Prostate gland (tissue), 2 donors: ENCODE measurements around the gene P3H2. TPM values are rescaled to one million over a fixed set of nuclear protein-coding genes. Genes with fewer than 3 reads are reported as not detected.
A peak's percentile ranks its signal among the peaks of the same experiment; 100 is the strongest.

Source experiments
- DNase-seq: peaks from one replicate; pipeline ENCODE4 v3.0.0-alpha.2; 2019; ENCODE audit warnings: low spot score
- H3K27ac ChIP-seq, 2 donors: fragments of 200-600 bp; sonication (generic); 2 replicates each; pipeline ENCODE4 v1.5.1; 2017 to 2019
- H3K27me3 ChIP-seq: fragments of 200-600 bp; sonication (generic); replicated peaks from 2 replicates; pipeline ENCODE4 v1.5.1; 2019; ENCODE audit not compliant: insufficient read depth
- H3K36me3 ChIP-seq, 2 donors: fragments of 200-600 bp; sonication (generic); 1 replicate in 1 of 2; 2 replicates in 1 of 2; pipeline versions ENCODE4 v1.5.1 to v1.8.1; 2017 to 2019
- H3K4me1 ChIP-seq: fragments of 200-600 bp; sonication (generic); replicated peaks from 2 replicates; pipeline ENCODE4 v1.5.1; 2019
- H3K4me3 ChIP-seq, 2 donors: fragments of 200-600 bp; sonication (generic); 2 replicates each; pipeline ENCODE4 v1.5.1; 2017 to 2019
- H3K9me3 ChIP-seq: fragments of 200-600 bp; sonication (generic); 2 replicates; pipeline ENCODE4 v1.5.1; 2017
- POLR2A ChIP-seq: fragments of 450-650 bp; IDR thresholded peaks from one replicate; pipeline ENCODE4 v1.6.1; 2016; ENCODE audit warnings: antibody characterized with exemption, mild to moderate bottlenecking
- POLR2AphosphoS5 ChIP-seq: sonication (generic); formaldehyde crosslinking; IDR thresholded peaks from one replicate; pipeline ENCODE4 v1.6.1; 2017; ENCODE audit warnings: antibody characterized with exemption
- WGBS: methylation state at CpG from one replicate; pipeline ENCODE4 v1.1.5; 2018; 5-methylcytosine and 5-hydroxymethylcytosine counted together
- intact Hi-C: fragments of 100-400 bp; cut with DNase I; formaldehyde crosslinking; loops from one replicate; pipeline ENCODE4 v1.14.2; 2022
- total RNA-seq, 2 donors: library from RNA; depleted of rRNA; stranded (reverse); fragments of >200 nt; gene quantifications; one replicate each; pipeline ENCODE4 v1.1.0, GENCODE V29; 2016
- TF ChIP-seq, protein P1 (sequence below), 4 experiments: fragments of 200-600 bp in 2 of 4; fragments of 450-650 bp in 2 of 4; sonication (generic) in 2 of 4; IDR thresholded peaks; 1 replicate in 3 of 4; 2 replicates in 1 of 4; pipeline ENCODE4 v1.5.1; 2016 to 2019; ENCODE audit warnings: antibody characterized with exemption in 4 of 4, mild to moderate bottlenecking in 2 of 4, moderate library complexity in 2 of 4

The P3H2 gene
- total RNA-seq, 2 donors from 2014 or later = 20.6 to 82.8 TPM

- Histone ChIP-seq H3K27me3 (no peaks in the 10 kb centered on the region), H3K4me1 (no peaks in the 10 kb centered on the region), H3K36me3 (no peaks in the 10 kb centered on the region), H3K9me3 (no peaks in the 10 kb centered on the region), H3K27ac (peak overlapping the region in 1 of 2 donors; percentile 14), H3K4me3 (no peak overlapping the region)
- DNase-seq = no peak
- intact Hi-C loops = no loop called here
- 72% methylated on average over 4 of the region's 4 CpGs for WGBS
- TF ChIP-seq, protein P1, sequence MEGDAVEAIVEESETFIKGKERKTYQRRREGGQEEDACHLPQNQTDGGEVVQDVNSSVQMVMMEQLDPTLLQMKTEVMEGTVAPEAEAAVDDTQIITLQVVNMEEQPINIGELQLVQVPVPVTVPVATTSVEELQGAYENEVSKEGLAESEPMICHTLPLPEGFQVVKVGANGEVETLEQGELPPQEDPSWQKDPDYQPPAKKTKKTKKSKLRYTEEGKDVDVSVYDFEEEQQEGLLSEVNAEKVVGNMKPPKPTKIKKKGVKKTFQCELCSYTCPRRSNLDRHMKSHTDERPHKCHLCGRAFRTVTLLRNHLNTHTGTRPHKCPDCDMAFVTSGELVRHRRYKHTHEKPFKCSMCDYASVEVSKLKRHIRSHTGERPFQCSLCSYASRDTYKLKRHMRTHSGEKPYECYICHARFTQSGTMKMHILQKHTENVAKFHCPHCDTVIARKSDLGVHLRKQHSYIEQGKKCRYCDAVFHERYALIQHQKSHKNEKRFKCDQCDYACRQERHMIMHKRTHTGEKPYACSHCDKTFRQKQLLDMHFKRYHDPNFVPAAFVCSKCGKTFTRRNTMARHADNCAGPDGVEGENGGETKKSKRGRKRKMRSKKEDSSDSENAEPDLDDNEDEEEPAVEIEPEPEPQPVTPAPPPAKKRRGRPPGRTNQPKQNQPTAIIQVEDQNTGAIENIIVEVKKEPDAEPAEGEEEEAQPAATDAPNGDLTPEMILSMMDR (IDR thresholded peaks at IDR 0.05) = no peak
- TF ChIP-seq POLR2AphosphoS5 = no peak
- no peak for TF ChIP-seq POLR2A
Observed at GRCh38 chr3:190000187-190000860, 120.4 kb downstream of the P3H2 start.

- no peak for TF ChIP-seq POLR2A
- TF ChIP-seq, protein P1 (IDR thresholded peaks at IDR 0.05) = no peak
- no peak for TF ChIP-seq POLR2AphosphoS5
Observed at GRCh38 chr3:189999718-190000117, 121.0 kb downstream of the P3H2 start.

DNA sequence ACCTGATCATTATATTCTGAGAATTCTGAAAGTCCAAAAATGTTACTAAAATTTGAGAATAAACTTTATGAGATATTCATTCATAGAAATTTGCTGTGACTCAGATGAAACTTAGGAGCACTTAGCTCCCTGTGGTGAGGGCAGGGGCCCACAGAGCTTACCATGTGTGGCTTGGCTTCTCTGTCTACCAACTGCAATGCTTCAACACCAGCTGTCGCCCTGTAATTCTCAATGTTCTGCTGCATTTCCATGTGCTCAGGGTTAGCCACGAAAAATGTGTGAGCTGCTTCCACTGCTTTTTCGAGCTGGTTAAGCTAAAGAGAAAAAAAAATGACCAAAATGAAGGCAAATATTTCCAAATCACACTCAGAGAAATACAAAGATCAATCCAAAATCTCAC, 125.6 kb downstream of the P3H2 start:
- no peaks in the 10 kb centered on the region for H3K4me1 ChIP-seq
- intact Hi-C loops = no loop called here
- H3K4me3 ChIP-seq = no peak overlapping the region
- TF ChIP-seq, protein P1 (IDR thresholded peaks at IDR 0.05) = no peak
- TF ChIP-seq POLR2A (no peak), POLR2AphosphoS5 (no peak)
- H3K27me3 ChIP-seq = no peaks in the 10 kb centered on the region
- 91% methylated on average over 3 of the region's 3 CpGs for WGBS
- DNase-seq = no peak
- no peaks in the 10 kb centered on the region for H3K36me3 ChIP-seq
- no peaks in the 10 kb centered on the region for H3K9me3 ChIP-seq
- H3K27ac ChIP-seq = no peak overlapping the region

More at GRCh38 chr3:189999718-190000117, 121.0 kb downstream of the P3H2 start:
- WGBS = 89% methylated on average over 4 of the region's 4 CpGs
- Histone ChIP-seq H3K36me3 (no peaks in the 10 kb centered on the region), H3K27ac (peak overlapping the region in 1 of 2 donors; percentile 19), H3K27me3 (no peaks in the 10 kb centered on the region), H3K9me3 (no peaks in the 10 kb centered on the region), H3K4me1 (no peaks in the 10 kb centered on the region), H3K4me3 (no peak overlapping the region)
- intact Hi-C loops = no loop called here
- DNase-seq = no peak

DNA sequence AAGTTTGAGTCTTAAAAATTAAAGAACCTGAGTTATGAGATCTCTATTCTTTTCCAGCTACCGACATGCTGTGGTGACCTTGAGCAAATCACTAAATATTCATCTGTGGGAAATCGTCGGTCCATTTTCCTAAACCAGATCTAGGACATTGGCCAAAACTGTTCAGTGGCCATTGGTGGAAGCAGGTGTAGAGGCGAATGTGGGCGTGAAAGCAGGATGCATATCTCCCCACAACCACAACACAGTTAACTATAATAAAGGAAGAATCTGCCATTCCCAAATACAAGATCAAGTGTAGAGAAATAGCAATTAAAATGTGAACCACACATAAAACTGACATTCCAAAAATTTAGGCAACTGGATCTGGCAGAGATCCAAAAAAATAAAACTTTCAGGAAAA, 129.9 kb downstream of the P3H2 start:
- Histone ChIP-seq H3K27me3 (no peaks in the 10 kb centered on the region), H3K27ac (no peak overlapping the region), H3K4me1 (no peaks in the 10 kb centered on the region), H3K4me3 (no peak overlapping the region), H3K9me3 (no peaks in the 10 kb centered on the region), H3K36me3 (no peaks in the 10 kb centered on the region)
- 91% methylated on average over 5 of the region's 5 CpGs for WGBS
- intact Hi-C loops = no loop called here
- TF ChIP-seq POLR2A = no peak
- TF ChIP-seq, protein P1 (IDR thresholded peaks at IDR 0.05) = no peak
- no peak for TF ChIP-seq POLR2AphosphoS5
- no peak for DNase-seq

- no peak for TF ChIP-seq POLR2A
- no peak for TF ChIP-seq POLR2AphosphoS5
- TF ChIP-seq, protein P1 (IDR thresholded peaks at IDR 0.05) = no peak
- DNase-seq = no peak
- H3K27ac ChIP-seq = no peak overlapping the region
- no peaks in the 10 kb centered on the region for H3K36me3 ChIP-seq
- H3K4me1 ChIP-seq = no peaks in the 10 kb centered on the region
- H3K4me3 ChIP-seq = no peak overlapping the region
- no peaks in the 10 kb centered on the region for H3K27me3 ChIP-seq
- 87% methylated on average over 12 of the region's 12 CpGs for WGBS
- no peaks in the 10 kb centered on the region for H3K9me3 ChIP-seq
- intact Hi-C loops = no loop called here
Observed at GRCh38 chr3:189988854-189989253, 131.8 kb downstream of the P3H2 start.
